Naive thymus-derived CD4-positive, alpha-beta T cell (primary cell): Measurements from ENCODE around the gene SIRPA. TPM values are rescaled to one million over a fixed set of nuclear protein-coding genes. Genes with fewer than 3 reads are reported as not detected.

Experiments used
- ATAC-seq: fragments of 150-1000 bp; cut with Tn5 transposase; 2 replicates; pipeline ENCODE4 v1.10.0; 2021; ENCODE audit warnings: mild to moderate bottlenecking, moderate library complexity
- CTCF ChIA-PET: fragments of 350-600 bp; sonication (Branson Sonifier 250); formaldehyde crosslinking; loops from one replicate; lab custom pipeline; 2021; ENCODE audit warnings: antibody characterized with exemption; lab: Charles Lee
- POLR2A ChIA-PET: fragments of 350-600 bp; sonication (Branson Sonifier 250); formaldehyde crosslinking; loops from one replicate; lab custom pipeline; 2021; ENCODE audit warnings: antibody characterized with exemption, inconsistent platforms; lab: Charles Lee
- DNase-seq, 9 donors: peaks; one replicate each; pipeline versions ENCODE4 v3.0.0 to v3.0.0-alpha.2; 2020 to 2022; ENCODE audit warnings: mixed read lengths in 1 of 9
- H3K27ac ChIP-seq: one replicate; pipeline ENCODE4 v1.7.0; 2013; ENCODE audit warnings: mild to moderate bottlenecking, low read depth, low read length, moderate library complexity
- H3K27me3 ChIP-seq, 2 donors: one replicate each; pipeline ENCODE4 v1.7.0; 2013; ENCODE audit warnings: low read length in 2 of 2, mild to moderate bottlenecking in 2 of 2, moderate library complexity in 2 of 2; ENCODE audit not compliant: control insufficient read depth in 2 of 2, insufficient read depth in 2 of 2
- H3K36me3 ChIP-seq, 3 experiments: 1 replicate in 2 of 3; 2 replicates in 1 of 3; pipeline ENCODE4 v1.7.0; 2013; ENCODE audit warnings: low read length in 3 of 3, mild to moderate bottlenecking in 3 of 3, moderate library complexity in 1 of 3; ENCODE audit not compliant: insufficient read depth in 3 of 3, control insufficient read depth in 2 of 3
- H3K4me1 ChIP-seq, 2 donors: one replicate each; pipeline ENCODE4 v1.7.0; 2013; ENCODE audit warnings: low read length in 2 of 2, mild to moderate bottlenecking in 2 of 2, moderate library complexity in 1 of 2; ENCODE audit not compliant: control insufficient read depth in 2 of 2, insufficient read depth in 2 of 2
- H3K4me3 ChIP-seq: 2 replicates; pipeline ENCODE4 v1.7.0; 2013; ENCODE audit warnings: mild to moderate bottlenecking, low read length
- H3K9me3 ChIP-seq, 3 experiments: 1 replicate in 2 of 3; 2 replicates in 1 of 3; pipeline ENCODE4 v1.7.0; 2013; ENCODE audit warnings: low read length in 3 of 3; ENCODE audit not compliant: control insufficient read depth in 2 of 3
- H3K27ac Mint-ChIP-seq, 9 donors: one replicate each; pipeline ENCODE4 v1.8.0; 2020 to 2022; ENCODE audit warnings: mixed read lengths in 9 of 9, mild to moderate bottlenecking in 8 of 9, moderate library complexity in 5 of 9, inconsistent platforms in 2 of 9
- H3K27me3 Mint-ChIP-seq, 5 donors: one replicate each; pipeline ENCODE4 v1.8.0; 2021 to 2022; ENCODE audit warnings: mixed read lengths in 5 of 5, mild to moderate bottlenecking in 1 of 5
- H3K36me3 Mint-ChIP-seq, 5 donors: one replicate each; pipeline ENCODE4 v1.8.0; 2020 to 2022; ENCODE audit warnings: mixed read lengths in 5 of 5, mild to moderate bottlenecking in 3 of 5, inconsistent platforms in 1 of 5
- H3K4me1 Mint-ChIP-seq, 7 donors: one replicate each; pipeline ENCODE4 v1.8.0; 2020 to 2022; ENCODE audit warnings: mixed read lengths in 7 of 7, mild to moderate bottlenecking in 3 of 7, inconsistent platforms in 1 of 7
- H3K4me3 Mint-ChIP-seq, 10 donors: one replicate each; pipeline ENCODE4 v1.8.0; 2020 to 2022; ENCODE audit warnings: mild to moderate bottlenecking in 10 of 10, mixed read lengths in 10 of 10, moderate library complexity in 6 of 10, inconsistent platforms in 2 of 10
- H3K9me3 Mint-ChIP-seq, 11 donors: one replicate each; pipeline ENCODE4 v1.8.0; 2020 to 2022; ENCODE audit warnings: mixed read lengths in 11 of 11, mild to moderate bottlenecking in 4 of 11, inconsistent platforms in 1 of 11, moderate library complexity in 1 of 11
- intact Hi-C, 2 donors: fragments of 100-400 bp; cut with micrococcal nuclease; formaldehyde crosslinking; loops; one replicate each; pipeline ENCODE4 v1.15.1; 2023
- polyA plus RNA-seq, 2 donors: library from polyadenylated mRNA; unstranded; fragments of 300-500 nt; fragmentation: Illumina TruSeq; gene quantifications; one replicate each; pipeline ENCODE4 v1.2.3, GENCODE V29; 2021
- total RNA-seq, 6 experiments: library from RNA in 5 of 6; stranded (reverse) in 5 of 6; gene quantifications; 1 replicate in 5 of 6; 2 replicates in 1 of 6; pipeline ENCODE4 v1.2.3 and lab custom pipeline; 2021 to 2026

The SIRPA gene
- total and polyA plus RNA-seq, 7 experiments from 2014 or later = 1.7 to 42.9 (median 3.6) TPM; not detected in 3

GRCh38 chr20:1953621-1954020 is 58.4 kb downstream of the SIRPA start:
- Histone ChIP-seq H3K36me3 (no peaks in the 10 kb centered on the region), H3K27ac (no peak overlapping the region), H3K27me3 (no peaks in the 10 kb centered on the region), H3K4me3 (no peak overlapping the region), H3K9me3 (no peaks in the 10 kb centered on the region), H3K4me1 (no peaks in the 10 kb centered on the region)
- Mint-ChIP-seq H3K4me1 (peaks cover 0 to 1% (median 0%) of the 10 kb centered on the region in 7 donors), H3K27me3 (peaks cover 18 to 37% (median 26%) of the 10 kb centered on the region in 5 donors), H3K27ac (no peak overlapping the region), H3K36me3 (no peaks in the 10 kb centered on the region), H3K4me3 (no peak overlapping the region), H3K9me3 (no peaks in the 10 kb centered on the region)
- no peak for ATAC-seq
- no peak for DNase-seq
- ChIA-PET POLR2A (no interaction called here), CTCF (no interaction called here)
- intact Hi-C loops = no loop called here

- H3K4me1 Mint-ChIP-seq = no peaks in the 10 kb centered on the region
- POLR2A ChIA-PET = no interaction called here
- H3K27me3 Mint-ChIP-seq = peaks cover 19 to 39% (median 24%) of the 10 kb centered on the region in 5 donors
- H3K27ac Mint-ChIP-seq = no peak overlapping the region
- H3K27me3 ChIP-seq = no peaks in the 10 kb centered on the region
- H3K4me3 Mint-ChIP-seq = no peak overlapping the region
- ATAC-seq = no peak
- CTCF ChIA-PET = interaction anchor here (1.2 kb wide), 1 partner anchor 217 kb away, joined by 3 read pairs; no protein-coding TSS in a partner anchor
- no peaks in the 10 kb centered on the region for H3K9me3 ChIP-seq
- no peaks in the 10 kb centered on the region for H3K4me1 ChIP-seq
- H3K36me3 Mint-ChIP-seq = no peaks in the 10 kb centered on the region
- H3K27ac ChIP-seq = no peak overlapping the region
- H3K36me3 ChIP-seq = no peaks in the 10 kb centered on the region
- no peaks in the 10 kb centered on the region for H3K9me3 Mint-ChIP-seq
- DNase-seq = no peak
- intact Hi-C loops = no loop called here
- no peak overlapping the region for H3K4me3 ChIP-seq
Observed at GRCh38 chr20:1955217-1955616, 60.0 kb downstream of the SIRPA start.

GRCh38 chr20:1958426-1958825 is 63.2 kb downstream of the SIRPA start:
- no peaks in the 10 kb centered on the region for H3K27me3 ChIP-seq
- no peak for ATAC-seq

GRCh38 chr20:1959156-1959555 is 63.9 kb downstream of the SIRPA start:
- Histone ChIP-seq H3K9me3 (no peaks in the 10 kb centered on the region), H3K36me3 (no peaks in the 10 kb centered on the region), H3K27me3 (no peaks in the 10 kb centered on the region), H3K4me1 (no peaks in the 10 kb centered on the region), H3K4me3 (no peak overlapping the region), H3K27ac (no peak overlapping the region)
- no peak for ATAC-seq
- Mint-ChIP-seq H3K27ac (no peak overlapping the region), H3K27me3 (peaks cover 21 to 42% (median 40%) of the 10 kb centered on the region in 5 donors), H3K36me3 (no peaks in the 10 kb centered on the region), H3K4me3 (no peak overlapping the region), H3K9me3 (no peaks in the 10 kb centered on the region), H3K4me1 (no peaks in the 10 kb centered on the region)
- CTCF ChIA-PET = interaction anchor here (0.6 kb wide), 1 partner anchor 1372 kb away, joined by 8 read pairs; no protein-coding TSS in a partner anchor
- intact Hi-C loops = no loop called here
- POLR2A ChIA-PET = no interaction called here
- no peak for DNase-seq

More at GRCh38 chr20:1958426-1958825, 63.2 kb downstream of the SIRPA start:
- Mint-ChIP-seq H3K4me1 (no peaks in the 10 kb centered on the region), H3K36me3 (no peaks in the 10 kb centered on the region), H3K9me3 (no peaks in the 10 kb centered on the region), H3K27ac (no peak overlapping the region), H3K27me3 (peaks cover 21 to 42% (median 38%) of the 10 kb centered on the region in 5 donors), H3K4me3 (no peak overlapping the region)
- POLR2A ChIA-PET = no interaction called here
- Histone ChIP-seq H3K4me3 (no peak overlapping the region), H3K27ac (no peak overlapping the region), H3K9me3 (no peaks in the 10 kb centered on the region), H3K36me3 (no peaks in the 10 kb centered on the region), H3K4me1 (no peaks in the 10 kb centered on the region)
- intact Hi-C loops = no loop called here
- CTCF ChIA-PET = interaction anchor here (0.6 kb wide), 1 partner anchor 1372 kb away, joined by 8 read pairs; no protein-coding TSS in a partner anchor
- DNase-seq = no peak

GRCh38 chr20:1961374-1961773 is 66.2 kb downstream of the SIRPA start:
- CTCF ChIA-PET = no interaction called here
- intact Hi-C loops = no loop called here

GRCh38 chr20:1964061-1964460 is 68.9 kb downstream of the SIRPA start:
- peak; percentile 40 for ATAC-seq
- no peaks in the 10 kb centered on the region for H3K27me3 ChIP-seq
- Mint-ChIP-seq H3K9me3 (peaks cover 0 to 4% (median 0%) of the 10 kb centered on the region in 11 donors), H3K4me1 (peaks cover 4 to 9% (median 7%) of the 10 kb centered on the region in 7 donors), H3K27ac (no peak overlapping the region), H3K27me3 (peaks cover 16 to 38% (median 35%) of the 10 kb centered on the region in 5 donors), H3K4me3 (no peak overlapping the region), H3K36me3 (no peaks in the 10 kb centered on the region)
- CTCF ChIA-PET = interaction anchor here (2.3 kb wide), 1 partner anchor 208 kb away, joined by 8 read pairs; no protein-coding TSS in a partner anchor
- H3K4me3 ChIP-seq = no peak overlapping the region
- H3K9me3 ChIP-seq = no peaks in the 10 kb centered on the region
- intact Hi-C loops = loop anchor here in 1 of 2 donors (2.0 kb wide), 2 partner anchors 129 to 139 kb away; no protein-coding TSS in a partner anchor
- POLR2A ChIA-PET = no interaction called here
- no peak for DNase-seq
- H3K27ac ChIP-seq = no peak overlapping the region
- H3K4me1 ChIP-seq = no peaks in the 10 kb centered on the region
- H3K36me3 ChIP-seq = no peaks in the 10 kb centered on the region

More at GRCh38 chr20:1961374-1961773, 66.2 kb downstream of the SIRPA start:
- Histone ChIP-seq H3K4me1 (no peaks in the 10 kb centered on the region), H3K4me3 (no peak overlapping the region), H3K27me3 (no peaks in the 10 kb centered on the region), H3K36me3 (no peaks in the 10 kb centered on the region), H3K9me3 (no peaks in the 10 kb centered on the region), H3K27ac (no peak overlapping the region)
- H3K4me3 Mint-ChIP-seq = no peak overlapping the region
- POLR2A ChIA-PET = no interaction called here
- peaks cover 0 to 4% (median 0%) of the 10 kb centered on the region in 11 donors for H3K9me3 Mint-ChIP-seq
- peaks cover 28 to 50% (median 39%) of the 10 kb centered on the region in 5 donors for H3K27me3 Mint-ChIP-seq
- H3K4me1 Mint-ChIP-seq = peaks cover 4 to 9% (median 7%) of the 10 kb centered on the region in 7 donors
- no peak overlapping the region for H3K27ac Mint-ChIP-seq
- ATAC-seq = no peak
- no peak for DNase-seq
- H3K36me3 Mint-ChIP-seq = no peaks in the 10 kb centered on the region
